A549 (cell line): ENCODE measurements around the gene UTP4. TPM values are rescaled to one million over a fixed set of nuclear protein-coding genes. Genes with fewer than 3 reads are reported as not detected.

Source experiments
- ATAC-seq, 2 experiments: fragments of 200-7000 bp in 1 of 2; fragments of >200 bp in 1 of 2; cut with Nextera tagmentation in 1 of 2; cut with Tn5 transposase in 1 of 2; 3 replicates each; pipeline versions ENCODE4 v1.8.0 to v1.9.1; 2018 to 2020; ENCODE audit warnings: mild to moderate bottlenecking in 1 of 2, moderate library complexity in 1 of 2
- CTCF ChIA-PET: fragments of 300-600 bp; sonication (Branson Sonifier 250); formaldehyde crosslinking; extraction: SDS; loops from one replicate; lab custom pipeline; 2021; ENCODE audit warnings: antibody characterized with exemption, inconsistent platforms; lab: Yijun Ruan, JAX
- POLR2A ChIA-PET: fragments of 350-600 bp; formaldehyde crosslinking; extraction: SDS; loops from one replicate; lab custom pipeline; 2021; ENCODE audit warnings: antibody characterized with exemption, inconsistent platforms; lab: Yijun Ruan, JAX
- DNase-seq, 2 experiments: peaks; one replicate each; pipeline versions ENCODE4 v3.0.0 to v3.0.0-alpha.2; 2011 to 2016; ENCODE audit warnings: low read depth in 1 of 2, low spot score in 1 of 2
- FAIRE-seq: peaks from 2 replicates; lab custom pipeline; 2011; peaks lifted over from hg19 to GRCh38; lab: Jason Lieb, UNC
- H3K27ac ChIP-seq, 2 experiments: fragments of >200 bp; sonication (Bioruptor Twin); formaldehyde crosslinking; 3 replicates each; pipeline ENCODE4 v1.5.1; 2016 to 2017
- H3K4me1 ChIP-seq: fragments of >200 bp; sonication (Bioruptor Twin); formaldehyde crosslinking; 3 replicates; pipeline ENCODE4 v1.6.1; 2016
- H3K4me2 ChIP-seq: fragments of >200 bp; sonication (Bioruptor Twin); formaldehyde crosslinking; 3 replicates; pipeline ENCODE4 v1.6.1; 2016
- H3K4me3 ChIP-seq: fragments of >200 bp; sonication (Bioruptor Twin); formaldehyde crosslinking; 3 replicates; pipeline ENCODE4 v1.5.1; 2016
- H3K9me3 ChIP-seq: fragments of >200 bp; sonication (Bioruptor Twin); formaldehyde crosslinking; 3 replicates; pipeline ENCODE4 v1.6.1; 2016
- CBX8 ChIP-seq: fragments of 200-600 bp; sonication (generic); IDR thresholded peaks from 2 replicates; pipeline ENCODE4 v1.6.1; 2016
- CEBPB ChIP-seq, 2 experiments: fragments of >200 bp in 1 of 2; sonication (Bioruptor Twin) in 1 of 2; formaldehyde crosslinking in 1 of 2; IDR thresholded peaks; 2 replicates each; pipeline ENCODE4 v1.6.1; 2012 to 2016
- CHD2 ChIP-seq: fragments of 150-350 bp; IDR thresholded peaks from 2 replicates; pipeline ENCODE4 v1.6.1; 2014; ENCODE audit warnings: low read length; ENCODE audit not compliant: partially characterized antibody
- E2F6 ChIP-seq: IDR thresholded peaks from 2 replicates; pipeline ENCODE4 v1.6.1; 2012; ENCODE audit warnings: low read depth, borderline replicate concordance
- EHF ChIP-seq: fragments of 250-450 bp; sonication (Bioruptor Pico); IDR thresholded peaks from 2 replicates; pipeline ENCODE4 v1.5.0; 2020; ENCODE audit warnings: mild to moderate bottlenecking
- EHMT2 ChIP-seq: fragments of 200-600 bp; sonication (generic); IDR thresholded peaks from 2 replicates; pipeline ENCODE4 v1.6.1; 2016; ENCODE audit warnings: antibody characterized with exemption, low read depth, mild to moderate bottlenecking, moderate library complexity
- EP300 ChIP-seq, 2 experiments: fragments of >200 bp; sonication (Bioruptor Twin); formaldehyde crosslinking; IDR thresholded peaks; 2 replicates in 1 of 2; 3 replicates in 1 of 2; pipeline ENCODE4 v1.6.1; 2016 to 2017
- FOSL2 ChIP-seq, 2 experiments: fragments of 450-650 bp in 1 of 2; fragments of >200 bp in 1 of 2; sonication (Bioruptor Twin) in 1 of 2; formaldehyde crosslinking; IDR thresholded peaks; 2 replicates each; pipeline versions ENCODE4 v1.5.0 to v1.6.1; 2016 to 2020; ENCODE audit warnings: mild to moderate bottlenecking in 1 of 2, moderate library complexity in 1 of 2
- GATA3 ChIP-seq: IDR thresholded peaks from 2 replicates; pipeline ENCODE4 v1.6.1; 2012; ENCODE audit warnings: borderline replicate concordance
- HMGXB4 ChIP-seq: fragments of 250-450 bp; sonication (Bioruptor Pico); IDR thresholded peaks from 2 replicates; pipeline ENCODE4 v1.5.0; 2021; ENCODE audit warnings: mild to moderate bottlenecking, moderate library complexity, borderline replicate concordance
- HOXB5 ChIP-seq: fragments of 250-450 bp; sonication (Bioruptor Pico); IDR thresholded peaks from 2 replicates; pipeline ENCODE4 v1.5.0; 2020; ENCODE audit warnings: mild to moderate bottlenecking, moderate library complexity
- JUN ChIP-seq, 2 experiments: fragments of >200 bp; sonication (Bioruptor Twin); formaldehyde crosslinking; IDR thresholded peaks; 2 replicates in 1 of 2; 3 replicates in 1 of 2; pipeline ENCODE4 v1.6.1; 2016 to 2017
- MAFK ChIP-seq: fragments of 450-650 bp; IDR thresholded peaks from 2 replicates; pipeline ENCODE4 v1.6.1; 2014; ENCODE audit not compliant: partially characterized antibody
- MAX ChIP-seq: IDR thresholded peaks from 2 replicates; pipeline ENCODE4 v1.6.1; 2012
- NPAS2 ChIP-seq: fragments of 250-450 bp; sonication (Bioruptor Pico); IDR thresholded peaks from 2 replicates; pipeline ENCODE4 v1.8.0; 2022; ENCODE audit warnings: mild to moderate bottlenecking, moderate library complexity, borderline replicate concordance
- NR3C1 ChIP-seq: fragments of >200 bp; sonication (Bioruptor Twin); formaldehyde crosslinking; IDR thresholded peaks from 3 replicates; pipeline ENCODE4 v1.6.1; 2017
- POLR2A ChIP-seq: IDR thresholded peaks from 2 replicates; pipeline ENCODE4 v1.6.1; 2012; ENCODE audit warnings: mild to moderate bottlenecking, low read length
- RAD21 ChIP-seq, 2 experiments: fragments of >200 bp in 1 of 2; sonication (Bioruptor Twin) in 1 of 2; formaldehyde crosslinking in 1 of 2; IDR thresholded peaks in 1 of 2; conservative IDR thresholded peaks in 1 of 2; 2 replicates in 1 of 2; 3 replicates in 1 of 2; pipeline ENCODE4 v1.6.1; 2012 to 2018; ENCODE audit warnings: inconsistent platforms in 1 of 2
- RCOR1 ChIP-seq: fragments of 150-350 bp; IDR thresholded peaks from 2 replicates; pipeline ENCODE4 v1.6.1; 2014; ENCODE audit warnings: antibody characterized with exemption, low read length, low read depth
- RFX5 ChIP-seq: fragments of 450-650 bp; IDR thresholded peaks from 2 replicates; pipeline ENCODE4 v1.7.1; 2014; ENCODE audit warnings: antibody characterized with exemption, mild to moderate bottlenecking, moderate library complexity
- ZFP36 ChIP-seq: fragments of 450-650 bp; IDR thresholded peaks from 2 replicates; pipeline ENCODE4 v1.6.1; 2014; ENCODE audit warnings: borderline replicate concordance; ENCODE audit not compliant: partially characterized antibody
- ZNF302 ChIP-seq: fragments of 250-450 bp; sonication (Bioruptor Pico); IDR thresholded peaks from 2 replicates; pipeline ENCODE4 v1.9.0; 2021; ENCODE audit warnings: inconsistent platforms, mild to moderate bottlenecking, moderate library complexity
- ZSCAN20 ChIP-seq: fragments of 250-450 bp; sonication (Bioruptor Pico); IDR thresholded peaks from 2 replicates; pipeline ENCODE4 v1.8.0; 2022; ENCODE audit warnings: mild to moderate bottlenecking, moderate library complexity
- WGBS: methylation state at CpG from one replicate; pipeline ENCODE4 v1.1.6; 2017; ENCODE audit errors: missing lambda C conversion rate; 5-methylcytosine and 5-hydroxymethylcytosine counted together
- polyA plus RNA-seq, 4 experiments: library from polyadenylated mRNA; depleted of rRNA in 3 of 4; stranded (reverse); fragments of >200 nt; fragmentation: RNase III in 1 of 4; extraction: RNeasy Plus Mini Kit Qiagen cat#74134 plus additional on column Dnase treatment in 1 of 4; gene quantifications; 2 replicates in 3 of 4; 3 replicates in 1 of 4; pipeline ENCODE4 v1.2.3, GENCODE V29; 2011 to 2017
- TF ChIP-seq, protein P1 (sequence below): fragments of >200 bp; sonication (Bioruptor Twin); formaldehyde crosslinking; IDR thresholded peaks from 3 replicates; pipeline ENCODE4 v1.6.1; 2016
- TF ChIP-seq, protein P2 (sequence below): fragments of >200 bp; sonication (Bioruptor Twin); formaldehyde crosslinking; IDR thresholded peaks from 2 replicates; pipeline ENCODE4 v1.6.1; 2016

Gene UTP4
- polyA plus RNA-seq, 2 of the 4 experiments (the other 2 are of a cell fraction) = 77.1 to 118 TPM

DNA sequence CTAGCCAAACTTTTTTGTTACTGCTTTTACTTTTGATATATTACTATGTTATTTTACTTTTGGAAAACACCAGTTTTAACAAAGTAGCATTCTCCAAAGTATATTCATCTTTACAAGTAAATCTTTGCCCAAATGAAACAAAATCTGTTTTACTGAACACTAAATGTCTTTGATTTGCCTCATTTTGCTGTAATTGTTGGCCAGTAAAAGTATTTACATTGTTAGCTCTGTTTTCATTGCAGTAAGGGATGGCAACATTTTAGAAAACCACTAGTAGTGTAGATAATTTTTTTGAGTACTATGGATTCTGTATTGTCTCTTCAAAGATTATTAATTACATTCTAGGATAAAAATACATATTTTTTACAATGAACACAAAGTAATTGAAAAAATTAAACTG lies 65.1 kb downstream of the UTP4 start:
- POLR2A ChIA-PET = no interaction called here
- no peak for ATAC-seq
- FAIRE-seq = peak; percentile 39

DNA sequence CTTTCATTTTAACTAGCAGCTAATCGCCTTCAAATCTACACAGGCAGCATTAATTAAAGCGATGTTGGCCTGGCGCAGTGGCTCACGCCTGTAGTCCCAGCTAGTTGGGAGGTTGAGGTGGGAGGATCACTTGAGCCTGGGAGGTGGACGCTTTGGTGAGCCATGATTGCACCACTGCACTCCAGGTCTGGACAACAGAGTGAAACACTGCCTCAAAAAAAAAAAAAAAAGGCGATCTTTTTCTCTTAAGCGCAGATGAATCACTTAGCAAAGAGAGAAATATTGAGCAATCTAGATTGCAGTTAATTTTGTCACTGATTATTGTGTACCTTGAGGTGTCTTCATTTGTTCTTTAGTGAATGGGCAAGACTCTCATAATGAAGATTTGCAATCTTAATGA lies 66.9 kb downstream of the UTP4 start:
- Histone ChIP-seq H3K27ac (peak overlapping the region in 1 of 2 experiments; percentile 62; a peak in 2 of 6 replicates), H3K9me3 (no peaks in the 10 kb centered on the region), H3K4me3 (no peak overlapping the region), H3K4me1 (peaks cover 53% of the 10 kb centered on the region), H3K4me2 (peak overlapping the region; percentile 34)
- FAIRE-seq = no peak
- POLR2A ChIA-PET = no interaction called here
- WGBS = 67% methylated on average over 7 of the region's 7 CpGs
- CTCF ChIA-PET = interaction anchor here (0.7 to 1.8 kb wide), 3 partner anchors 14 to 88 kb away, joined by 3 to 6 read pairs (median 5); no protein-coding TSS in a partner anchor
- peak; percentile 54 to 69; a peak in 4 of 6 replicates for ATAC-seq
- no peak for TF ChIP-seq JUN (IDR thresholded peaks at IDR 0.05)
- TF ChIP-seq FOSL2 (IDR thresholded peaks at IDR 0.05) = 0 out of 2 replicates have a peak, but pooled peaks have one; percentile 18
- peak; percentile 49 for TF ChIP-seq FOSL2 (CRISPR knock-in tag; IDR thresholded peaks at IDR 0.05)
- peak; percentile 70 to 74; a peak in 3 of 4 replicates for TF ChIP-seq CEBPB (IDR thresholded peaks at IDR 0.05)
- TF ChIP-seq RCOR1 = no peak
- no peak for TF ChIP-seq MAX
- TF ChIP-seq EHF (CRISPR knock-in tag) = no peak
- DNase-seq = peak in 1 of 2 experiments; percentile 23

More for the DNA sequence above, 65.1 kb downstream of the UTP4 start:
- CTCF ChIA-PET = no interaction called here
- no peak for TF ChIP-seq E2F6
- Histone ChIP-seq H3K4me1 (peaks cover 56% of the 10 kb centered on the region), H3K27ac (no peak overlapping the region), H3K4me2 (no peak overlapping the region), H3K9me3 (no peaks in the 10 kb centered on the region), H3K4me3 (no peak overlapping the region)
- DNase-seq = no peak

DNA sequence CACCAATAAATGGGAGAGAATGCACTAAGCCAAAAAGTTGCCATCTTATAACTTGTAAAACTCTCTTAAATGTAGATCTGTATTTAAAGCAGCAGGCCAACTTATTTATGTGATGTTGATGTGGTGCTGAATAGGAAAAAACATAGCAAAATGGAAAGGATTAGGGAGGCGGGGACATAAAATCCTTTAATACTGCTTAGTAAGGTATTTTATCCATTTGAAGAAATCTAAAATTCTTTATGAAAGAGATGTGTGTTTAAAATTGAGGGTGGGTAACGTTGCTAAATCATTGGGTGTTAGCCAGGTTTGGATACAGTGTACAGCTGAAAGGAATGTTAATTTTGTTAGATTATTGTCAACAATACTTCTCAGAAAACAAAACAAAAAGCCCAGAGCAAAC lies 68.8 kb downstream of the UTP4 start:
- DNase-seq (no peak), ATAC-seq (no peak)
- Histone ChIP-seq H3K4me2 (no peak overlapping the region), H3K4me1 (peaks cover 55% of the 10 kb centered on the region), H3K9me3 (no peaks in the 10 kb centered on the region), H3K4me3 (no peak overlapping the region)
- WGBS = 76% methylated on average over 2 of the region's 2 CpGs
- CTCF ChIA-PET = interaction anchor here (1.0 kb wide), 1 partner anchor 10 kb away, joined by 3 read pairs; no protein-coding TSS in a partner anchor
- POLR2A ChIA-PET = no interaction called here
- TF ChIP-seq MAFK (peak; percentile 78), CBX8 (no peak), NR3C1 (no peak), ZSCAN20 (CRISPR knock-in tag) (no peak)
- TF ChIP-seq, all 56 proteins: peak for 1
- FAIRE-seq = no peak
- no peak overlapping the region for H3K27ac ChIP-seq

DNA sequence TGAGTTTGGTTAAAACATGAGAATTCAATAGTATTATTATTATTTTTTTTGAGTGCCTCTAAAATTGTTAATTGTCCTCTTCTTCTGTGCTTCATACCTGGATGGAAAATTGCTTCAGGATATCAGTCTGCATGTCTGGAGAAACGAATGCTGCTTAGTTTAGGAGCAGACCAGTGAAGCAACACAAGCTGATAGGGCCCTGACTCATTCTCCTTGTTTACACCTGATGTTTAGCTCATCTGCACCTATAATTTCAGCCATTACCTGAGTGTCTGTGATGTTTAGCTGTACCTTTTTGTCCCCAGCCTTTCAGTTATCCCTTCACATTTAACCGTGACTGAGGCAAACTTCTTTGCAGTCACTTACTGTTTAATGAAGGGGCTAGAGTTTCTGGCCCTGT lies 69.3 kb downstream of the UTP4 start:
- Histone ChIP-seq H3K27ac (peak overlapping the region in 1 of 2 experiments; percentile 32; a peak in 2 of 6 replicates), H3K4me1 (peaks cover 55% of the 10 kb centered on the region), H3K9me3 (no peaks in the 10 kb centered on the region), H3K4me2 (no peak overlapping the region), H3K4me3 (no peak overlapping the region)
- DNase-seq = no peak
- 42% methylated on average over 2 of the region's 2 CpGs for WGBS
- no peak for ATAC-seq
- CTCF ChIA-PET = interaction anchor here (1.0 kb wide), 1 partner anchor 11 kb away, joined by 3 read pairs; no protein-coding TSS in a partner anchor
- POLR2A ChIA-PET = no interaction called here
- FAIRE-seq = no peak
- TF ChIP-seq ZNF302 (no peak), RAD21 (conservative IDR thresholded peaks at IDR 0.05 in 1 of 2, IDR thresholded peaks at IDR 0.05 in 1 of 2) (no peak), NPAS2 (CRISPR knock-in tag) (no peak), POLR2A (no peak), EHMT2 (no peak), CHD2 (no peak), HMGXB4 (CRISPR knock-in tag) (no peak), HOXB5 (CRISPR knock-in tag) (no peak), E2F6 (no peak), EP300 (IDR thresholded peaks at IDR 0.05) (no peak), GATA3 (no peak), RFX5 (no peak), ZFP36 (no peak)
- TF ChIP-seq, protein P1, sequence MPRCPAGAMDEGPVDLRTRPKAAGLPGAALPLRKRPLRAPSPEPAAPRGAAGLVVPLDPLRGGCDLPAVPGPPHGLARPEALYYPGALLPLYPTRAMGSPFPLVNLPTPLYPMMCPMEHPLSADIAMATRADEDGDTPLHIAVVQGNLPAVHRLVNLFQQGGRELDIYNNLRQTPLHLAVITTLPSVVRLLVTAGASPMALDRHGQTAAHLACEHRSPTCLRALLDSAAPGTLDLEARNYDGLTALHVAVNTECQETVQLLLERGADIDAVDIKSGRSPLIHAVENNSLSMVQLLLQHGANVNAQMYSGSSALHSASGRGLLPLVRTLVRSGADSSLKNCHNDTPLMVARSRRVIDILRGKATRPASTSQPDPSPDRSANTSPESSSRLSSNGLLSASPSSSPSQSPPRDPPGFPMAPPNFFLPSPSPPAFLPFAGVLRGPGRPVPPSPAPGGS = no peak
- TF ChIP-seq, protein P2, sequence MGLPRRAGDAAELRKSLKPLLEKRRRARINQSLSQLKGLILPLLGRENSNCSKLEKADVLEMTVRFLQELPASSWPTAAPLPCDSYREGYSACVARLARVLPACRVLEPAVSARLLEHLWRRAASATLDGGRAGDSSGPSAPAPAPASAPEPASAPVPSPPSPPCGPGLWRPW = no peak
